NT2/D1 (cell line): Measurements from ENCODE around the gene GPR18.

Experiments
- SUZ12 ChIP-seq: IDR thresholded peaks from 2 replicates; pipeline ENCODE4 v1.6.1; 2011; ENCODE audit not compliant: insufficient read length, insufficient read depth; ENCODE audit errors: extremely low read depth
- YY1 ChIP-seq: IDR thresholded peaks from 2 replicates; pipeline ENCODE4 v1.6.1; 2011; ENCODE audit not compliant: insufficient read length, insufficient read depth
- ZNF274 ChIP-seq: IDR thresholded peaks from 2 replicates; pipeline ENCODE4 v1.6.1; 2011; ENCODE audit warnings: mild to moderate bottlenecking, low read depth, low read length

GRCh38 chr13:99290894-99291293 lies 32.7 kb upstream of the GPR18 start:
- TF ChIP-seq SUZ12 (no peak), YY1 (no peak), ZNF274 (no peak)
